PC-9 (cell line): Measurements from ENCODE around the gene NOVA1.
"Not testable (repeated sequence)": the region's sequence is repeated elsewhere in the genome, so short reads cannot be mapped to it uniquely, and the experiment has no call there.

Source experiments
- CTCF ChIP-seq: fragments of 200-600 bp; sonication (generic); conservative IDR thresholded peaks from 2 replicates; pipeline ENCODE4 v1.6.1; 2017; ENCODE audit warnings: mixed run types, antibody characterized with exemption, mild to moderate bottlenecking, moderate library complexity
- EZH2 ChIP-seq: fragments of 200-600 bp; sonication (generic); IDR thresholded peaks from 2 replicates; pipeline ENCODE4 v1.8.0; 2017; ENCODE audit warnings: antibody characterized with exemption, low read depth

DNA sequence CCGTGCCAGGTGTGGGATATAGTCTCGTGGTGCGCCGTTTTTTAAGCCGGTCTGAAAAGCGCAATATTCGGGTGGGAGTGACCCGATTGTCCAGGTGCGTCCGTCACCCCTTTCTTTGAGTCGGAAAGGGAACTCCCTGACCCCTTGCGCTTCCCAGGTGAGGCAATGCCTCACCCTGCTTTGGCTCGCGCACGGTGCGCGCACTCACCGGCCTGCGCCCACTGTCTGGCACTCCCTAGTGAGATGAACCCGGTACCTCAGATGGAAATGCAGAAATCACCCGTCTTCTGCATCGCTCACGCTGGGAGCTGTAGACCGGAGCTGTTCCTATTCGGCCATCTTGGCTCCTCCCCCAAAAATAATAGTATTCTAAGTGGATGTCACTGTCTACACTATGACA lies 37.1 kb upstream of the NOVA1 start:
- not testable (repeated sequence) for TF ChIP-seq CTCF, EZH2
